ENCODE measurements around the gene CUL5. TPM values are rescaled to one million over a fixed set of nuclear protein-coding genes. Genes with fewer than 3 reads are reported as not detected.

Gene CUL5
- total and polyA plus RNA-seq, 2 of the 8 experiments (the other 6 are each of a cell fraction or from before 2014, with no cell fraction given): 4.9 to 31.8 TPM

DNA sequence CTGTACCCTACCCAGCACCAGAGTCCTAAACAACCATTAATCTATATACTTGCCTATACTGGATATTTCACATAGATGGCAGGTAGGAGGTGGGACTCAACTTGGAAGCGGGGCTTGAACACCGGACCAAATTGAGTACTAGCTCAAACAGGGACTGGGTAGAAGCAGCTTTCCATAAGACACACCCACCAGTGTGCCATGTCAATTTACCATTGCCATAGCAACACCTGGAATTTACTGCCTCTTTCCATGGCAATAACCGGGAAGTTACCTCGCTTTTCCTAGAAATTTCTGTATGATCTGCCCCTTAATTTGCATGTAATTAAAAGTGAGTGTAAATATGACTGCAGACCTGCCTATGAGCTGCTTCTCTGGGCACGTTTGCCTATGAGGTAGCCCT lies 38.6 kb upstream of the CUL5 start:
- FAIRE-seq (no peak), DNase-seq (ENCODE audit: low read depth in 1 of 2, low spot score in 2 of 2) (no peak)
- Histone ChIP-seq H3K36me3 (ENCODE audit: control insufficient read depth in 2 of 4, insufficient read depth in 4 of 4, low read length in 3 of 4) (no peaks in the 10 kb centered on the region), H3K4me1 (replicated peaks in 1 of 4; ENCODE audit: control insufficient read depth in 3 of 4, insufficient read depth in 4 of 4, low read length in 3 of 4) (peaks cover 0 to 4% (median 0%) of the 10 kb centered on the region in 4 experiments; a peak in 1 of 7 replicates), H2BK120ac (replicated peaks; ENCODE audit: low read depth, low read length) (no peak overlapping the region), H4K20me1 (replicated peaks in 1 of 2; ENCODE audit: control insufficient read depth in 1 of 2, insufficient read depth in 2 of 2, low read length in 2 of 2) (no peaks in the 10 kb centered on the region), H4K91ac (replicated peaks; ENCODE audit: insufficient read length, low read length) (no peak overlapping the region), H2BK15ac (ENCODE audit: low read length) (no peak overlapping the region), H4K8ac (ENCODE audit: extremely low read depth, insufficient read depth, low read length) (no peak overlapping the region), H2BK12ac (ENCODE audit: low read depth, low read length) (no peak overlapping the region), H3K23ac (ENCODE audit: insufficient read length) (no peak overlapping the region), H3K27me3 (replicated peaks in 1 of 4; ENCODE audit: control insufficient read depth in 3 of 4, extremely low read depth in 1 of 4, insufficient read depth in 3 of 4, low read length in 3 of 4) (no peaks in the 10 kb centered on the region), H2AK5ac (ENCODE audit: low read depth, low read length) (no peak overlapping the region), H3K9me3 (ENCODE audit: insufficient read depth in 2 of 2, low read depth in 1 of 2, low read length in 1 of 2) (no peaks in the 10 kb centered on the region), H3K79me2 (ENCODE audit: control insufficient read depth in 1 of 2, insufficient read depth in 2 of 2, low read length in 2 of 2) (no peaks in the 10 kb centered on the region), H3K9ac (replicated peaks in 1 of 4; ENCODE audit: extremely low read depth in 1 of 4, low read depth in 3 of 4, low read length in 3 of 4) (no peak overlapping the region), H3K14ac (ENCODE audit: insufficient read length) (no peak overlapping the region), H4K5ac (ENCODE audit: insufficient read length, low read depth, low read length) (no peak overlapping the region), H2BK20ac (ENCODE audit: low read length) (no peak overlapping the region), H3K23me2 (ENCODE audit: low read depth, low read length) (no peaks in the 10 kb centered on the region), H2BK5ac (ENCODE audit: low read depth, low read length) (no peak overlapping the region), H3K4ac (replicated peaks; ENCODE audit: insufficient read length, low read depth, low read length) (no peak overlapping the region), H3K4me2 (ENCODE audit: insufficient read depth in 1 of 2, low read depth in 2 of 2, low read length in 2 of 2) (no peak overlapping the region), H3K79me1 (ENCODE audit: low read depth, low read length) (no peaks in the 10 kb centered on the region), H3K18ac (ENCODE audit: extremely low read depth, low read length) (no peak overlapping the region), H2AFZ (ENCODE audit: low read length) (no peak overlapping the region), H3K27ac (ENCODE audit: low read depth, low read length) (no peak overlapping the region; the same call in 1 of the 2 replicates), H3K56ac (replicated peaks; ENCODE audit: insufficient read length, low read depth, low read length) (no peak overlapping the region), H3K4me3 (ENCODE audit: extremely low read depth in 1 of 4, insufficient read depth in 2 of 4, low read depth in 3 of 4, low read length in 4 of 4) (no peak overlapping the region)
- 88% methylated on average over 5 of the region's 5 CpGs; no CpG with 5 or more reads in 1 of the 2 experiments for WGBS, 2 experiments (ENCODE audit: extremely low coverage in 1 of 2, insufficient coverage in 1 of 2, insufficient read length in 1 of 2, insufficient replicate concordance in 2 of 2, low coverage in 1 of 2, low lambda C conversion rate in 2 of 2, missing lambda C conversion rate in 1 of 2)
- CTCF ChIA-PET (ENCODE audit: partially characterized antibody): interaction anchor here (1.2 to 2.2 kb wide), 11 partner anchors 10 to 85 kb away, joined by 3 to 18 read pairs (median 8); partner anchors contain the start of gene CUL5
- POLR2A ChIA-PET (ENCODE audit: partially characterized antibody): interaction anchor here (1.6 to 1.8 kb wide), 3 partner anchors 21 to 41 kb away, joined by 3 to 9 read pairs (median 6); partner anchors contain the start of gene CUL5
- TF ChIP-seq TEAD4 (IDR thresholded peaks at IDR 0.05; ENCODE audit: low read depth, low read length): 0 out of 2 replicates have a peak, but pooled peaks have one; percentile 48
